Skeletal muscle tissue (tissue), 4 donors: ENCODE measurements around the gene TEDC1. TPM values are rescaled to one million over a fixed set of nuclear protein-coding genes. Genes with fewer than 3 reads are reported as not detected.

Source experiments
- H3K27ac ChIP-seq: one replicate; pipeline ENCODE4 v1.7.0; 2013; ENCODE audit warnings: mild to moderate bottlenecking, low read depth, low read length, inconsistent platforms
- H3K27me3 ChIP-seq, 3 donors: one replicate each; pipeline ENCODE4 v1.7.0; 2013; ENCODE audit warnings: low read length in 3 of 3; ENCODE audit not compliant: control insufficient read depth in 3 of 3, insufficient read depth in 3 of 3
- H3K36me3 ChIP-seq, 3 donors: one replicate each; pipeline ENCODE4 v1.7.0; 2013; ENCODE audit warnings: low read length in 3 of 3; ENCODE audit not compliant: control insufficient read depth in 3 of 3, insufficient read depth in 3 of 3
- H3K4me1 ChIP-seq, 3 donors: one replicate each; pipeline ENCODE4 v1.7.0; 2013; ENCODE audit warnings: low read length in 3 of 3, mild to moderate bottlenecking in 3 of 3; ENCODE audit not compliant: control insufficient read depth in 3 of 3, insufficient read depth in 3 of 3
- H3K4me3 ChIP-seq, 3 donors: one replicate each; pipeline ENCODE4 v1.7.0; 2013; ENCODE audit warnings: low read length in 3 of 3
- H3K9ac ChIP-seq, 3 donors: one replicate each; pipeline ENCODE4 v1.7.0; 2013; ENCODE audit warnings: low read length in 3 of 3, mild to moderate bottlenecking in 3 of 3, moderate library complexity in 2 of 3, low read depth in 1 of 3
- H3K9me3 ChIP-seq, 3 donors: one replicate each; pipeline ENCODE4 v1.7.0; 2013; ENCODE audit warnings: low read length in 3 of 3; ENCODE audit not compliant: control insufficient read depth in 3 of 3
- total RNA-seq: library from RNA; depleted of rRNA; stranded (reverse); fragments of >200 nt; gene quantifications from one replicate; pipeline ENCODE4 v1.2.3, GENCODE V29; 2014
- donor health status: Osteomylitis.

TEDC1 gene
- total RNA-seq, 1 donor from 2014 or later: 2.1 TPM

GRCh38 chr14:105458010-105458409, 33.0 kb upstream of the TEDC1 start:
- Histone ChIP-seq H3K27ac (no peak overlapping the region), H3K27me3 (no peaks in the 10 kb centered on the region), H3K4me3 (no peak overlapping the region), H3K36me3 (peaks cover 37 to 45% (median 39%) of the 10 kb centered on the region in 3 donors), H3K4me1 (no peaks in the 10 kb centered on the region), H3K9ac (no peak overlapping the region), H3K9me3 (no peaks in the 10 kb centered on the region)

- Histone ChIP-seq H3K9me3 (no peaks in the 10 kb centered on the region), H3K4me1 (no peaks in the 10 kb centered on the region), H3K9ac (no peak overlapping the region), H3K4me3 (no peak overlapping the region), H3K36me3 (peaks cover 37 to 48% (median 44%) of the 10 kb centered on the region in 3 donors), H3K27ac (no peak overlapping the region), H3K27me3 (no peaks in the 10 kb centered on the region)
Measured at GRCh38 chr14:105458571-105458970, 32.5 kb upstream of the TEDC1 start.

- Histone ChIP-seq H3K27me3 (no peaks in the 10 kb centered on the region), H3K9ac (no peak overlapping the region), H3K4me3 (no peak overlapping the region), H3K36me3 (peaks cover 40 to 56% (median 51%) of the 10 kb centered on the region in 3 donors), H3K27ac (no peak overlapping the region), H3K4me1 (peaks cover 0 to 2% (median under 1%) of the 10 kb centered on the region in 3 donors), H3K9me3 (no peaks in the 10 kb centered on the region)
Measured at GRCh38 chr14:105460116-105460515, 30.9 kb upstream of the TEDC1 start.

GRCh38 chr14:105460616-105461015, 30.4 kb upstream of the TEDC1 start:
- Histone ChIP-seq H3K27ac (no peak overlapping the region), H3K4me3 (no peak overlapping the region), H3K27me3 (no peaks in the 10 kb centered on the region), H3K36me3 (peaks cover 37 to 54% (median 47%) of the 10 kb centered on the region in 3 donors), H3K4me1 (peaks cover 5 to 7% (median 6%) of the 10 kb centered on the region in 3 donors), H3K9me3 (no peaks in the 10 kb centered on the region), H3K9ac (no peak overlapping the region)

GRCh38 chr14:105461903-105462302, 29.1 kb upstream of the TEDC1 start:
- Histone ChIP-seq H3K4me3 (no peak overlapping the region), H3K9me3 (no peaks in the 10 kb centered on the region), H3K27me3 (no peaks in the 10 kb centered on the region), H3K36me3 (peaks cover 33 to 47% (median 38%) of the 10 kb centered on the region in 3 donors), H3K27ac (no peak overlapping the region), H3K4me1 (peaks cover 12 to 14% (median 13%) of the 10 kb centered on the region in 3 donors), H3K9ac (no peak overlapping the region)

GRCh38 chr14:105464501-105464900, 26.5 kb upstream of the TEDC1 start:
- Histone ChIP-seq H3K27me3 (no peaks in the 10 kb centered on the region), H3K27ac (no peak overlapping the region), H3K4me1 (peaks cover 25 to 36% (median 29%) of the 10 kb centered on the region in 3 donors), H3K4me3 (no peak overlapping the region), H3K36me3 (peaks cover 31 to 47% (median 36%) of the 10 kb centered on the region in 3 donors), H3K9ac (no peak overlapping the region), H3K9me3 (no peaks in the 10 kb centered on the region)

GRCh38 chr14:105465209-105466031, 25.6 kb upstream of the TEDC1 start:
- H3K9ac ChIP-seq: peak overlapping the region in 1 of 3 donors; percentile 45
- H3K27ac ChIP-seq: no peak overlapping the region
- peaks cover 25 to 37% (median 32%) of the 10 kb centered on the region in 3 donors for H3K4me1 ChIP-seq
- H3K4me3 ChIP-seq: no peak overlapping the region
- no peaks in the 10 kb centered on the region for H3K9me3 ChIP-seq
- H3K27me3 ChIP-seq: no peaks in the 10 kb centered on the region
- H3K36me3 ChIP-seq: peaks cover 30 to 43% (median 33%) of the 10 kb centered on the region in 3 donors

- H3K36me3 ChIP-seq: peaks cover 21 to 33% (median 21%) of the 10 kb centered on the region in 3 donors
Measured at GRCh38 chr14:105466531-105467248, 24.4 kb upstream of the TEDC1 start.

GRCh38 chr14:105467249-105467941, 23.7 kb upstream of the TEDC1 start:
- H3K9me3 ChIP-seq: no peaks in the 10 kb centered on the region
- peaks cover 32 to 52% (median 47%) of the 10 kb centered on the region in 3 donors for H3K4me1 ChIP-seq
- peaks cover 19 to 30% (median 21%) of the 10 kb centered on the region in 3 donors for H3K36me3 ChIP-seq
- no peak overlapping the region for H3K4me3 ChIP-seq
- no peak overlapping the region for H3K9ac ChIP-seq
- no peak overlapping the region for H3K27ac ChIP-seq
- no peaks in the 10 kb centered on the region for H3K27me3 ChIP-seq

More at GRCh38 chr14:105466531-105467248, 24.4 kb upstream of the TEDC1 start:
- no peak overlapping the region for H3K4me3 ChIP-seq
- H3K27me3 ChIP-seq: no peaks in the 10 kb centered on the region
- no peaks in the 10 kb centered on the region for H3K9me3 ChIP-seq
- H3K4me1 ChIP-seq: peaks cover 26 to 45% (median 40%) of the 10 kb centered on the region in 3 donors
- H3K9ac ChIP-seq: peak overlapping the region in 1 of 3 donors; percentile 23
- H3K27ac ChIP-seq: no peak overlapping the region
